Activated T-cell treated with anti-CD3 and anti-CD28 coated beads for 48 hours (primary cell): ENCODE data around the gene NCKAP1.
"Not testable (repeated sequence)": the region's sequence is repeated elsewhere in the genome, so short reads cannot be mapped to it uniquely, and the experiment has no call there.

Experiments used
- DNase-seq: peaks from one replicate; pipeline ENCODE4 v3.0.0-alpha.2; 2020; ENCODE audit warnings: low read depth

The NCKAP1 gene

DNA sequence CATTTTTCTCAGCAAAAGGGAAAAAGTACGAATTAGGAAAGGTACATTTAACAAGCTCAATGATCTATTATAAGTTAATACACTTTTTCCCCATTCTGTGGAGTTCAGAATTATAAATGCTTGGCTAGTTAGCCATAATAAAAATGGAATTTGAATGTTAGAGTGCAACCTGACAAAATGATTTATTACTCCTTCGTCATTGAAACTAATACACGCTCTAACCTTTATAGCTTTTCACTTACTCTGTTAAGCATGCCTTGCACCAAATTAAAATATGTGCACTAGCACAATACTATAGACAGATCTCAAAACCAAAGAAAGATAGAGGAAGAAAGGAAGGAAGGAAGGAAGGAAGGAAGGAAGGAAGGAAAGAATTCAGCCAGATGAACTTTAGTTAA, 125.7 kb downstream of the NCKAP1 start:
- DNase-seq = no peak

DNA sequence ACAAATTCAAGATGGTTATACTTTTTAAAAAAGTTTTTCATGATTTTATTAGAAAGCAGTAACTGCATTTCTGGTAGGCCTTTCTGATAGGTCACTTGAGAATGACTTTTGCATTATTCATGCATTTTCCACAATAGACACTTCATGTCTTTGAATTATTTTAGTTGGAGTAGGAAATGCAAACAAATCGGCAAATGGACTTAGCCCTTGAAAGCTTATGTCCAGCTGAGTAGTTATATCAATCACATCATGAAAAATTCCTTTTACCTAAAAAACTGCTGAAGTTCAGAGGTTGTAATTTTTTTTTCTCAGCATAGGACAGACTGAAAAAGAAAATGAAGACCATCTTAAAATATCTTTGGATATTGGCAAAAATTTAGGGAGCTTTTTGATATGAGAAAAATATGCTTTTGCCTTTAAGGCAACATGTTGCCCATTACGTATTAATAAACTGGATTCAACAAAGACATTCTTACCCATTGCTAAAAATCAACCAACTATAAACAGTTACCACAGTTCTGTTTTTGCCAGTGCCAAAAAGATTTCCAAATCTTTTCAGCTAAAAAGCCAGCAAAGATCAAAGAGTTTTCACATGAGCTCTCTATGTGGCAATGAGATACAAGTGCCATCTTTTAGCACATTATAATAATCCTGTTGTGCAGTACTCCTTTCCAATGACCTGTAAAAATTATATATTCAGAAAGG, 126.3 kb downstream of the NCKAP1 start:
- DNase-seq = no peak

DNA sequence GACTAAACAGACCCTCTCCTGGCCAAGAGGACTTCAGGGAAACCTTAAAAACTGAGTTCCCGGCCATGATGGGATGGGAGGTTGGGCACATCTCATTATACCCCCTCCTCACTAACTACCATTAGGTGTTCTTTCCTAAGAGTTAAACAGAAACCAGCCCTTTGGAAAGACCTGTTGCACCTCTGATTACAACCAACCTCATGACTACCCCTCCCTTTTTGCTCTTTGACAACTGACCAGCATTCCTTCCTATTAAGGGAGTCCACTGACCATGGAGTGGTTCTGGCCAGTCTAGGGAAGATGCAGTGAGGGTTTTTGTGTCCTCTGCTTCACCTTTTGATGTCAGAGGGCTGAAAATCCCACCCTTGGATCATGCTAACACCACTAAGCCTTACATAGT, 127.3 kb downstream of the NCKAP1 start:
- no peak for DNase-seq

DNA sequence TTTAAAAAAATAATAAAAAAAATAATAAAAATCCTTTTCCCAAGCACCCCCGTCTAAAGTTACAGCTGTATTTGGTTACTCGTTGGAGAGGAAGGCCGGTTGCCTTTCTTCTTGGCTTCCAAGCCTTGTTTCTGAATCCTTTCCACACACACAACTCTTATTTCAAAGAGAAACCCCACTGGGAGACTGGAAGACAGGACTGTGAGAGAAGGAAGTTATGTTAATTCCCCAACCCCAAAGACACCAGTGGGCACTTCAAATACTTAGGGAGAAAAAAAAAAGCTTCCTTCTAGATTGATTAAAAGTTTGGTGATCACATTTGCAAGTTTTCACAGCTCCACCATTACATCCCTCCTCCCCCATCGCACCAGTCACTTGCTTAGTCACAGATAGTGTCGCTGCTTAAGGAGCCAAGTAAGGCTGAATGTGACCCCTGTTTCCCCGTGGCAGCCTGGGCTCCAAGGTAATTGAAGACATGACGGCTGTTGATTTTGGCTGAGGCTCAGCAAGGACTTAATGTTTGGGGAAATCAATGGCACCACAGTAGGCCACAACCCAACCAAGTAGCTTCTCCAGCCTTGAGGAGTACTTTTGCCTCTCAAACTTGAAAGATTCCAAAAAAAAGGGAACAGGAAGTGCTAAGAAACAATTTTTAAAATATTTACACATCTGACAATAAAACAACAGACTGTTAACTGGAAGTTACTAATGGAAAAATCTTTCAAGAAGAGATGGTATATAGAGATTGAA, 131.0 kb downstream of the NCKAP1 start:
- no peak for DNase-seq

DNA sequence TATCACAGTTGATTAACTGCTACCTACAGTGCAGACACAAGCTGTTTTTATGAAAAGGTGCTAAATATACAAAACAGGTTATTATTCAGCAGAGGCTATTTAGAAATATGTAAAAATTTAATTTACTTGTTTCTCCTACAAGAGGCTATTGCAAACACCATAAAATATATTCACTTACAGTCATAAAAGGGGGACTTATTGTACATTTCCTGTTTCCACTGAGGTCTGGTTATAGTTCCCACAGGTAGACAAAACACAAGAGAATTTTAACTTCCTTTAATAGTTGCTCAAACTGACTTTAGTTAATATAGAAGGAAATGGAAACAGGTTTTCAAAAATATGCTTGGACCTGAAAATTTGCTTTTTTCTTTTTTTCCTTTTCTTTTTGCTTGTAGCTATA, 131.8 kb downstream of the NCKAP1 start:
- no peak for DNase-seq

DNA sequence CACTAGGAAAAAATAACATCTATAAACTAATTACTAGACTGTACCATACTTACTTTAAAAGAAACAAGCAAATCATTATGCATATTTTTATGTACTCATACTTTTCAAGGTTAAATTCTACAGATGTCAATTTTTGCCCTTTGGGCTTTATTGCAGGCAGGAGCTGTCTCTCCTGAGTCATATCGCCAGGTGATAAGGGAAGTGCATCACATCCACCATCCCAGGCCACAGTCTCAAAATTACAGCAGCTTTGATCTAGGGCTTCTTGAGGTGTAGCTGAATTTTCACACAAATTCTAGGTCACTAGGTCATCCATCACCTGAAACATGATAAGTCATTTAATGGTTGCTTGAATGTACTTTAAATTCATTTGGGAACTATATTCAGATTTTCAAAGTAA, 133.4 kb downstream of the NCKAP1 start:
- DNase-seq = no peak

DNA sequence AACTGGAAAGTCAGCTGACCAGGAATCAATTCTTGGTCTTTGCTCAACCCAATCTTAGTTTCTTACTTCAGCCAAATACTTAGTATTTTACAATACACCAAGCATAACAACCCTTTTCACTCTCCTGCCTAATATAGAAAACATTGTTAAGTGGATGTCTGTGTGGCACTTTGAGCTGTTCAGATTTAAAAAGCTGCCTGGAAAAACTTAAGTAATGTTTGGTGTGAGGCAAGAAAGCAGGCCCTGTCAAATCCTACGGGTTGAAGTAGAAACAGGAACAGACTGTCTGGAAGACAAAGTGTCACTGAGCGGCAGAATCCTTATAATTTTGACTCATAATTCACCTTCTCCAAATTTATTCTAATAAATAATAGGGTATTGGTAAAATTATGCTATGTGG, 134.7 kb downstream of the NCKAP1 start:
- DNase-seq = no peak

DNA sequence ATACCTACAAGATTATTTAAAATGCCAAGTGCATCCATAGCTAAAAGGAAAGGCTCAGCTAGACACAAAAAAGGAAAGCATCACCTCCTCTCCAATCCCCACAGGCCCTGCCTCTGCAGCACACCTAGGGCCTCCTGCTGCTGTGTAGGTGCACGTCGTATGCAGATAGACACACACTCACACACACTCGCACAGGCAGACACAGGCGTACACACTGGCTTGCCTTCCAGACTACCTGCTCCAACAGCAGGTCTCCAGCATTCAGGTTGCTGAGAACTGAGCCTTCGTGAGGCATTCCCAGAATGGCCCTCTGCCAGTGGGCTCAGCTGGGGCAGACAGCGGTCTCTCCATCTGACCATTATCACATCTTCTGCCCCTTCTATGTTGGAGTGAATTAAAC, 136.5 kb downstream of the NCKAP1 start:
- DNase-seq = no peak

DNA sequence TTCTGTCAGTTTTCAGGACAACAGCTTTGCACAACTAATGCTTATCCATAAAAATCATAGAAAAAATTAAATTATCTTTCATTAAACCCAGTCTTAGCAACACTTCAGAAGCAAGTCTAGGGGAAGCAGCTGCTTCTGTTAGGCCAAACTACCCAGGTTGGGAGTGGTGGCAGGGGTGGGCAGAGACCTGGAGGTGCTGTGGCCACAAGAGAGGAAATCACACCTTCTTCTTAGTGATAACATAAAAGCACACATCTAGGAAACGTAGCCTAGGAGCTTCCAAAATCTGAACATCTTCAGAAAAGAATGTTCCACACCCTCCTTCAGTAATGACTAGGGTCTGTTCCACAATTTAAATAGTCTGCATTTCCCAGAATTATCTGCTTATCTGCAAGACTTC, 139.5 kb downstream of the NCKAP1 start:
- DNase-seq = no peak

DNA sequence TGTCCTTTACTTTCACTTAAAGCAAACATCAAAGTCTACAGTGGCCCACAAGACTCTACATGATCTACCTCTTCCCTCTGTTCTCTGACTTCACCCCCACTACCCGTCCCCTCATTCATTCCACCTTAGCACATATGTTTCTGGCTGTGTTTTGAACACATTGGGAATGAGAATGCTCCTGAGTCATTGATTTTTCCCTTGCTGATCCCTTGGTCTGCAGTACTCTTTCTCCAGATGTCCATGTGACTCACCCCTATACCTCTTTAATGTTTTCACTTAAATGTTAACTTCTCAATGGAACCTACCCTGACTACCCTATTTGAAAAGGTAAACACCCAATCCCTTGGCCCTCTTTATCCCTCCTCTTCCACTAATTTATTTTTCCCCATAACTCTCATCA, 141.1 kb downstream of the NCKAP1 start:
- no peak for DNase-seq

DNA sequence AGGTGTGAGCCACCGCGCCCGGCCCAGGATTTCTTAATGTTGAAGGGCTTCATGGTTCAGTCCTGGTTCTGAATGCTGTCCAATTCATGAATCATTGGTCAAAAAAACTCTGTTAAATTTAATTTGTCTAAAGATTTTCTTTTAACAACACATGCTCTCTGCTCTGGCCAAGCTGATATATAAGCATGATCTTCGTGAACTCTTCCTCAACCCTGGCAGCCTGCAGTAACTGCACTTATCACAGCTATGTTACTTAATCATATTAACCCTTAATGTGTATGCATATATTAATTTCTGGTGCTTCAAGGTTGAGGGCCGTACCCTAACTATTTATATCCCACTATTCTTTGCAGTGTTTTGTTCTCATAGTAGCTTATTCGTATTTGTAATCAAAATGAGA, 142.5 kb downstream of the NCKAP1 start:
- DNase-seq = no peak

DNA sequence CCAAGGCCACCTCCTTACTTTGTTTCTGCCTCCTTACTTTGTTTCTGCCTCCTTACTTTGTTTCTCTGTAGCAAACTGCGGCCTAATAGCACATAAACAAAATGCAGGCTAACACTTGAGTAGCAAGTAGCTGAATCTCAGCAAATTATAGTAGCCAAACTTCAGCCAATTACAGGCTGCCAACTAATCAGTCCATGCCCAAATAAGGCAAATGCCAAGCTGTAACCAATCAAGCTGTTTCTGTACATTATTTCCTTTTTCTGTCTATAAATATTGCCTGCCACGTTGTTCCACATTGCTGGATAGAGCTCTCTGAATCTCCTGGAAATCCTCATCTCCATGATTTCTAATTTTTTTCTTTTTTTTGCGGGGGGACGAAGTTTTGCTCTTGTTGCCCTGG, 143.1 kb downstream of the NCKAP1 start:
- DNase-seq = no peak

DNA sequence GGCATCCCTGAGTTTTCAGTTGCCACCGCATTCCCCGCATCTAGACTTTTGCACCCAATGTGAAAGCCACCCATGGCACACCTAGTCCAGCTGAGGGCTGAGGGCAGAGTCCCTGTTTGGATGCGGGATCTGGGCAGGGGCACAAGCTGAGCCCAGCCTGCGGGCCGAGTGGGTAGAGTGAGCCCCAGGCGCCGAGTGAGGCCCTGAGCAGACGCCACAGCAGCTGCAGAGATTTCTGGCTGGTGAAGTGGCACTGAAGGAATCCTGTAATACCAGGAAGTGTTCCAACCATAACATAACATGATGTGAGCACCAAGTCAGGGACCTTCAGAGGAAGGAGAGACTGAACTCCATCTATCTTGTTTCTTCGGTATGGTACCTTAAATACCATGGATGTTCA, 144.1 kb downstream of the NCKAP1 start:
- no peak for DNase-seq

DNA sequence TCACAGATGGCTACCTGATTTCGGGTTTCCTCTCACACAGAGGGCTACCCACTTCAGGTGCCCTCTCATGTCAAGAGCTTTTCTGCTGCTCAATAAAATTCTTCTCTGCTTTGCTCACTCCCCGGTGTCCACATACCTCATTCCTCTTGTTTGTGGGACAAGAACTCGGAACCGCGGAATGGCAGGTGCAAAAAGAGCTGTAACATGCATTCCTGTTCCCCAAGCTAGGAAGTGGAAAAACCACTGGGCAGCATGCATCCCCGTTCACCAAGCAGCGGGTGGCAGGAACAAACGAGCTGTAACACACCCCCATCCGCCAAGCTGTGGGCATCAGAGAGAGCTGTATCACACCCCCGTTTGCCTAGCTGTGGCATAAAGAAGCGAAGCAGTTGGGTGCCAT, 144.6 kb downstream of the NCKAP1 start:
- no peak for DNase-seq

DNA sequence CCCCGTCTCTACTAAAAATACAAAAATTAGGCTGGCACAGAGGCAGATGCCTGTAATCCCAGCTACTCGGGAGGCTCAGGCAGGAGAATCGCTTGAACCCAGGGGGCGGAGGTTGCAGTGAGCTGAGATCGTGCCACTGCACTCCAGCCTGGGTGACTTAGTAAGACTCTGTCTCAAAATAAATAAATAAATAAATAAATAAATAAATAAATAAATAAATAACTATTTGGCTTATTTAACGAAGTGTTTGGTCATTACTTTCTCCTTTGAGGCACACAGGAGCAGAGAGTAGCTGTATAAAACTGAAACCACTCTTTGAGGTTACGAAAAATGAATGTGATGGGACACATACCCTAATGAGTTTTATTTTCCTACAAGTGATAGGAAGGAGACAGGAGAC, 145.2 kb downstream of the NCKAP1 start:
- DNase-seq = not testable (repeated sequence)

DNA sequence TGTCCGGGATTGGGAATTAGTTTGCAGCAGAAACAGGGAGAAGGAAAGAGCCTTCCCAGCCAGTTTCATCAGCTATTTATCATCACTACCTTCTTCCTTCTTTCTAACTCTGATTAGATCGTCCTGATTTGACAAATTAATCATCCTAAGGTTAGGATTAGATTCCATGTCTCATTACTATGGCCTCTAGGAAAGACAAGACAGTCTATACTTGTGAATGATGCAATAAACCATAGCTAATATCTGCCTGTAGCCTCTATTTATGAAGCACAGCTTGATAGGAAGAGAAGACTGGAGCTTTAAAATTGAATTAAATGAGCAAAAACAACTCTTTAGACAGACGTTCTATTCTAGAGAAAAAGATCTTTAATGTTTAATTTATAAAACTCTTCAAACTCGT, 146.6 kb downstream of the NCKAP1 start:
- no peak for DNase-seq

DNA sequence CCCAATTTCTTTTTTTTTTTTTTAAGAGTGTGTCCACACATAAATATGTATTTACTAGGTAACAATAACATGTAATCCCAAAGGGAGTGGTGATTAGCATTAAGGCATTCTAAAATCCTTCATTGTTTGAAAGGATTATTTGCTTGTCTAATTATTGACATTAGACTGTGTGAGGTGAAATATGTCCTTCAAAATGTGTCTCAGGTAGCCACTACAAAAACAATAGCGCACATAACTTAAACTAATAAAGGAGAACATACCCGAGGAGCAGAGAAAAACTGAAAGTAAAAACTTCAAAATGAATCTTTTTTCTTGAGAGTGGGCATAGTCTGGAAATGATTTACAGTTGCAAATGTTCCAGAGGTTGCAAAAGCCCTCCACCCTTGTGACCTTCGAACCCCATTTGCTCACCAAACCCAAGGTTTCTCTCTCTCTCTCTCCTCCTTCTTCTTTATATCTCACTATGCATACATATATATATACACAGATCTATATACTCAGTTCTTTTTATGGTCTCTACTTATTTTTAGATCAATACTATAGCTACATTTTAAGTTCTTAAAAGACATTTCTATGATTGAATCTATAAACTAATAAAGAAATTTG, 147.4 kb downstream of the NCKAP1 start:
- no peak for DNase-seq

DNA sequence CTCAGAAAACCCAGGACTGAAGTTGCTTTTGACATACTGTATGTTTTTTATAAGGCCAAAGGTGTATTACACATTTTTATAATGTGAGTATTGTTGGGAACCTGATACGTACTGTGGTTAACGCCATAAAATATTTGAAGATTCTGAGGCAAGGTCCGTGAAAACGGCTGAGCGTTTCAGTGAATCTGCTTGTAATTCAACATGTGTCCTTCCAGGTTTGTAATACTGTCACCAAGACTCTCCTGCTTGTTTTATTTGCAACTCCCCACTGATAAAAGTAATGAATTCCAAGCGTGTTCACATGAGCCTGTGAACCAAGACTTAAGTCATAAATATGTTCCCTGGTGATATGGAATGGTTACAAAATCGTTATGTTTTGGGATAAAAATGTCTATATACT, 148.0 kb downstream of the NCKAP1 start:
- no peak for DNase-seq

DNA sequence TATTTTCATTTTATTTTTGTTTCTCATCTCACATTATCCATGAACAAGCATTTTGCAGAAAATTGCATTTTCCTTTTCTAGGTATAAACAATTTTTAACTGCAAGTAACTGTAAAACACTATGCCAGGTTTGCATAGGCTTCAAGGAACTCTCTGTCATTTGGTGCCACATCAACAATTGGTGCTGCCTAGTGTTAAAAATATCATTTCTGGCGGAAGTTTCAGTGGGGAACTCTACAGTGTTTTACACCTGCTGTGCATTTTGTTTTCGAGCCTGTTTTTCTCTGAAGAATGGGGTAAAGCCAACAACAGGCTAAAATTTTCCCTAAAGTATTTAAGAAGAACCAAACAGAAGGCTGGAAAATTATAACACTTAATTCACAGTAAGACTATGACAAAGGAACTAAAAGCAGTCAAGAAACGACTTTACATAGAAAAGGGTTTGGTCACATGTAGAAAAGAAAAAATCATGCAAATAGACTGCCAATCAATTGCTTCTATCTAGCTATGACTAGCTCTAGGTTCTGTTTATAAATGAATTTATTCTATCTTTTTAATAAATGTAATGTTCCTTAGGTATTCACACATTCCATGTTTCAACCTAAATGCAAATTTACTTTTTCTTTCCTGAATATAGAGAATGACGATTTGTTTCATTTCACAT, 150.4 kb downstream of the NCKAP1 start:
- DNase-seq = no peak

DNA sequence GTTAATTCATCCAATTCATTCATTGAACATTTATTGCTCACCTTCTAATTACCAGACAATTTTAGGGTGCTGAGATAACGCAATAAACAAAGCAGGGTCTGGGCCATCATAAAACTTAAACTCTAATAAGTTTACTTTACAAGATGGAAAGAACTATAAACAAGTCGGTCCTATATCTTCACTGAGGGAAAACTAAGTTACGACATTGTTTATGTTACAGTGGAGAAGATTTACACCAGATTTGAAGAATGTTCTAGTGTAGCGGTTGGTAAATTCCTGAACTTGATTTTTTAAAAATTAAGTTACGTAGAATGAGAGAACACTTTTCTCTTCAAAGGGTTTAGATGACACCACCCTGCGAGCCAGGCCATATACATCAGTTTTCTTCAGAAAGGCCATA, 151.2 kb downstream of the NCKAP1 start:
- no peak for DNase-seq

DNA sequence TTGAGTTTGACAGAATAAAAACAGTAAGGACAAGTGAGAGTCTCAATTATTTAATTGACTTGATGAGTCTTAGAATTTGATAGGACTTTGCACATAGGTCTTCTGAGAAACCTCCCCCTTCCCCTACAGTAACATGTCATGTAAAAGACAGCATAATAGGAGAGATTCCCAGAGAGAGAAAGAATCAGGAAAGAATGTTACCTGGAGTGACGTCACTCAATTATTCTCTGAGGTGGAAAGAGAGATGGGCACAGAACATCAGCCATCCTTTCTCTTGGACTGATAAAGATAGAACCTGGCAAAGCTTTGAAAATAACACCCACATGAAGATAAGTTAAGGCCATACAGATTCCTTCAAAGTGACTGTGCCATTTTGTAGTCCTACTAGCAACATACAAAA, 152.5 kb downstream of the NCKAP1 start:
- no peak for DNase-seq

DNA sequence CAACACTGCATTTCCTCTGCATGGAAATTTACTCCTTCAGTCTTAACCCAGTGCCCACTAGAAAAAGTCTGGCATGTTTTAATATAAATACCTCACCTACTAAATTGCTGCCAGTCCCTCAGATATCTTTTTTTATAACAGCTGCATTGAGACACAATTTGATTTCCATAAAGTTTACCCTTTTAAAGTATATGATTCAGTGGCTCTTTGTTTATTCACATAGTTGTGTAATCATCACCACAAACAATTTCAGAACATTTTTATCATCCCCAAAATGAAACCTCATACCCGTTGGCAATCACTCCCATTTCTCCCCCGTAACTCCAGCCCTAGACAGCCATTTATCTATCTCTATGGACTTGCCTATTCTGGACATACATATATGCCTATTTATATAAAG, 154.8 kb downstream of the NCKAP1 start:
- DNase-seq = no peak

DNA sequence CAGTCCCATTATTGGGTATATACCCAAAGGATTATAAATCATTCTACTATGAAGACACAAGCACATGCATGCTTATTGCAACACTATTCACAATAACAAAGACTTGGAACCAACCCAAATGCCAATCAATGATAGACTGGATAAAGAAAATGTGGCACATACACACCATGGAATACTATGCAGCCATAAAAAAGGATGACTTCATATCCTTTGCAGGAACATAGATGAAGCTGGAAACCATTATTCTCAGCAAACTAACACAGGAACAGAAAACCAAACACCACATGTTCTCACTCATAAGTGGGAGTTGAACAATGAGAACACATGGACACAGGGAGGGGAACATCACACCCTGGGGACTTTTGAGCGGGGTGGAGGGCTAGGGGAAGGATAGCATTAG, 158.2 kb downstream of the NCKAP1 start:
- DNase-seq = not testable (repeated sequence)
